HG02610 (cell line): ENCODE measurements around the gene PARP16.

ENCODE experiments used
- ATAC-seq: cut with Tn5 transposase; IDR thresholded peaks from one replicate; pipeline ENCODE4 v1.9.1; 2021; ENCODE audit warnings: mild to moderate bottlenecking, moderate library complexity; ENCODE audit not compliant: unreplicated experiment

PARP16 gene

DNA sequence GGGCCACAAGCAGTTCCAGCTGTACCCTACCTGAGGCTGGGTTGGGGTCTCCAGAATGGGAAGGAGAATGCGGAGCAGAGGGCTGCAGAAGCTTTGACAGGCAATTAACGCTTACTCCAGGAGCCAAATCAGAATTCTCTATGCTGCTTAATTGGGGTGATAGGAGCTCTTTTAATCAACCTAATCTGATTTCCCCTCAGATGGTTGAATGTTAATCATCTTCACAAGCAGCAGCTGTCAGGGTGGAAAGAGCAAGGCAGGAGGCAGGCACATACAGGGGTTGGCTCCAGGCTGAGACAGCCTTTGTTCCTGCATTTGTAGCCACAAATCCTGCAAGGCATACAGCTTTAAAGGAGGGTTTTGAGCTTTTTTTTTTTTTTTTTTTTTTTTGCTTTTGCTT, 78.0 kb downstream of the PARP16 start:
- no peak for ATAC-seq
